Right atrium auricular region (tissue), 2 donors: ENCODE measurements around the gene TMOD4. TPM values are rescaled to one million over a fixed set of nuclear protein-coding genes. Genes with fewer than 3 reads are reported as not detected.
"Not testable (repeated sequence)": the region's sequence is repeated elsewhere in the genome, so short reads cannot be mapped to it uniquely, and the experiment has no call there.

ENCODE experiments used
- DNase-seq: peaks from one replicate; pipeline ENCODE4 v3.0.0-alpha.2; 2019; ENCODE audit warnings: low spot score
- H3K27ac ChIP-seq, 2 donors: fragments of 200-600 bp; sonication (generic); 1 replicate in 1 of 2; 2 replicates in 1 of 2; pipeline ENCODE4 v1.5.1; 2016 to 2019
- H3K27me3 ChIP-seq, 2 donors: fragments of 200-600 bp; sonication (generic); one replicate each; pipeline versions ENCODE4 v1.5.1 to v1.6.0; 2017 to 2019
- H3K36me3 ChIP-seq: fragments of 200-600 bp; sonication (generic); one replicate; pipeline ENCODE4 v1.5.1; 2016
- H3K4me1 ChIP-seq, 2 donors: fragments of 200-600 bp; sonication (generic); one replicate each; pipeline versions ENCODE4 v1.5.1 to v1.6.0; 2017 to 2019
- H3K4me3 ChIP-seq, 2 donors: fragments of 200-600 bp; sonication (generic); 1 replicate in 1 of 2; 2 replicates in 1 of 2; pipeline ENCODE4 v1.5.1; 2017 to 2019; ENCODE audit warnings: mild to moderate bottlenecking in 1 of 2, moderate library complexity in 1 of 2
- H3K9me3 ChIP-seq, 2 donors: fragments of 200-600 bp; sonication (generic); one replicate each; pipeline ENCODE4 v1.5.1; 2019
- CTCF ChIP-seq, 2 donors: fragments of 200-600 bp; sonication (generic); IDR thresholded peaks; one replicate each; pipeline ENCODE4 v1.5.1; 2019; ENCODE audit warnings: antibody characterized with exemption in 2 of 2
- total RNA-seq, 2 donors: library from RNA; depleted of rRNA; stranded (reverse); fragments of >200 nt; gene quantifications; one replicate each; pipeline ENCODE4 v1.1.0, GENCODE V29; 2016

TMOD4 gene
- total RNA-seq, 2 donors from 2014 or later, result not detected

- Histone ChIP-seq H3K27ac (peak overlapping the region; percentile 94), H3K4me1 (peaks cover 0 to 52% of the 10 kb centered on the region in 2 donors), H3K9me3 (no peaks in the 10 kb centered on the region), H3K27me3 (no peaks in the 10 kb centered on the region), H3K36me3 (peaks cover 15% of the 10 kb centered on the region), H3K4me3 (peak overlapping the region; percentile 87)
- no peak for TF ChIP-seq CTCF (IDR thresholded peaks at IDR 0.05)
- DNase-seq, result no peak
Measured at GRCh38 chr1:151199873-151200581, 24.2 kb upstream of the TMOD4 start.

GRCh38 chr1:151198254-151199127, 22.7 kb upstream of the TMOD4 start, which contains the start of gene PIP5K1A:
Gene PIP5K1A (plus strand): TSS chr1:151198552. CDS start chr1:151198997, 445 bp downstream.
- no peak for TF ChIP-seq CTCF (IDR thresholded peaks at IDR 0.05)
- peak; percentile 100 for DNase-seq
- H3K4me3 ChIP-seq, result peak within 1 kb of the TSS; percentile 87
- peaks cover 14% of the 10 kb centered on the region for H3K36me3 ChIP-seq
- no peaks in the 10 kb centered on the region for H3K27me3 ChIP-seq
- no peaks in the 10 kb centered on the region for H3K9me3 ChIP-seq
- H3K4me1 ChIP-seq, result peaks cover 0 to 45% of the 10 kb centered on the region in 2 donors
- H3K27ac ChIP-seq, result peak within 1 kb of the TSS; percentile 94

GRCh38 chr1:151197863-151198253, 22.1 kb upstream of the TMOD4 start:
- H3K36me3 ChIP-seq, result peaks cover 8% of the 10 kb centered on the region
- peak overlapping the region; percentile 94 for H3K27ac ChIP-seq
- H3K4me3 ChIP-seq, result peak overlapping the region; percentile 87
- DNase-seq, result no peak
- H3K9me3 ChIP-seq, result no peaks in the 10 kb centered on the region
- peaks cover 0 to 43% of the 10 kb centered on the region in 2 donors for H3K4me1 ChIP-seq
- no peaks in the 10 kb centered on the region for H3K27me3 ChIP-seq
- TF ChIP-seq CTCF (IDR thresholded peaks at IDR 0.05), result no peak

- H3K4me1 ChIP-seq, result peaks cover 0 to 27% of the 10 kb centered on the region in 2 donors
- no peak for DNase-seq
- no peaks in the 10 kb centered on the region for H3K27me3 ChIP-seq
- no peak overlapping the region for H3K4me3 ChIP-seq
- no peaks in the 10 kb centered on the region for H3K36me3 ChIP-seq
- H3K27ac ChIP-seq, result peak overlapping the region; percentile 39 to 53
- peak; percentile 42 to 66 for TF ChIP-seq CTCF (IDR thresholded peaks at IDR 0.05)
- H3K9me3 ChIP-seq, result no peaks in the 10 kb centered on the region
Measured at GRCh38 chr1:151196292-151196800, 20.6 kb upstream of the TMOD4 start.

- H3K36me3 ChIP-seq, H3K4me3 ChIP-seq, H3K9me3 ChIP-seq, H3K27me3 ChIP-seq: not testable (repeated sequence)
- H3K27ac ChIP-seq, result peak overlapping the region in 1 of 2 donors; percentile 33
- peaks cover 0 to 14% of the 10 kb centered on the region in 2 donors for H3K4me1 ChIP-seq
- DNase-seq, result peak; percentile 72
Measured at GRCh38 chr1:151194894-151195594, 19.3 kb upstream of the TMOD4 start.
